GM21367 (cell line): ENCODE measurements around the gene LNX1.

Source experiments
- ATAC-seq: cut with Tn5 transposase; IDR thresholded peaks from one replicate; pipeline ENCODE4 v1.9.1; 2021; ENCODE audit not compliant: unreplicated experiment

LNX1 gene

GRCh38 chr4:53500546-53500945, 90.7 kb downstream of the LNX1 start:
- no peak for ATAC-seq

GRCh38 chr4:53499791-53500190, 91.5 kb downstream of the LNX1 start:
- no peak for ATAC-seq

GRCh38 chr4:53498706-53499105, 92.6 kb downstream of the LNX1 start:
- ATAC-seq: no peak

GRCh38 chr4:53497487-53498244, 93.6 kb downstream of the LNX1 start:
- no peak for ATAC-seq

- ATAC-seq: no peak
Measured at GRCh38 chr4:53494851-53495250, 96.4 kb downstream of the LNX1 start.

- ATAC-seq: no peak
Measured at GRCh38 chr4:53490965-53491622, 100.2 kb downstream of the LNX1 start.

GRCh38 chr4:53490161-53490956, 100.9 kb downstream of the LNX1 start:
- no peak for ATAC-seq

GRCh38 chr4:53489279-53489889, 101.9 kb downstream of the LNX1 start:
- ATAC-seq: no peak

GRCh38 chr4:53487766-53488165, 103.5 kb downstream of the LNX1 start:
- no peak for ATAC-seq

- ATAC-seq: no peak
Measured at GRCh38 chr4:53485658-53486040, 105.6 kb downstream of the LNX1 start.

- ATAC-seq: no peak
Measured at GRCh38 chr4:53484911-53485657, 106.2 kb downstream of the LNX1 start.

GRCh38 chr4:53483250-53483649, 108.0 kb downstream of the LNX1 start:
- ATAC-seq: no peak

GRCh38 chr4:53481586-53481985, 109.7 kb downstream of the LNX1 start:
- no peak for ATAC-seq

- ATAC-seq: no peak
Measured at GRCh38 chr4:53480909-53481308, 110.4 kb downstream of the LNX1 start.

GRCh38 chr4:53479736-53480525, 111.4 kb downstream of the LNX1 start:
- no peak for ATAC-seq

- ATAC-seq: no peak
Measured at GRCh38 chr4:53478671-53479456, 112.4 kb downstream of the LNX1 start.

- ATAC-seq: no peak
Measured at GRCh38 chr4:53477636-53478035, 113.7 kb downstream of the LNX1 start.

GRCh38 chr4:53477038-53477565, 114.2 kb downstream of the LNX1 start:
- no peak for ATAC-seq
